Fibroblast of mammary gland (primary cell): ENCODE measurements around the gene BTBD10.

ENCODE experiments used
- DNase-seq: peaks from one replicate; pipeline ENCODE4 v3.0.0-alpha.2; 2010; ENCODE audit warnings: low read depth
- H3K4me3 ChIP-seq: 2 replicates; pipeline ENCODE4 v1.5.1; 2011; ENCODE audit warnings: low read depth, mild to moderate bottlenecking, low read length, moderate library complexity; ENCODE audit not compliant: control insufficient read depth
- TF ChIP-seq, protein P1 (sequence below): conservative IDR thresholded peaks from 2 replicates; pipeline ENCODE4 v1.5.1; 2011; ENCODE audit warnings: low read depth, low read length, inconsistent platforms; ENCODE audit not compliant: control insufficient read depth, insufficient read depth

BTBD10 gene

DNA sequence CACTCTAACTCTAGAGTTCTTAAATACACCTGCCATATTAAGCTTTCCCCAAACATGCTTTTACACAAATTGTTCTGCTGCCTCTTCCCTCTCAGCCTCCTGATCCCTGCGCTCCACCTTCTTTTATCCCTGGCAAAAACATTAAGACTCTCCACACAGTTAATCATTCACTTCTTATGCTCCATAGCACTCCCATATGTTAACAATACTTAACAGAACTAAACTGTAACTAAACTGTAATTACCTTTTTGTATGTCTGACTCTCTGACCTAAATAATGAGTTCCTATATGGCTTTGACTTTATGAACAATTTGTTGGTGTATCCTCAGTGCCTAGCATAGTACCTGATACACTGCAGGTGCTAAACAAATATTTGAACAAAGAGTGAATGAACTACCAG, 71.8 kb downstream of the BTBD10 start:
- no peak for DNase-seq
- TF ChIP-seq, protein P1, sequence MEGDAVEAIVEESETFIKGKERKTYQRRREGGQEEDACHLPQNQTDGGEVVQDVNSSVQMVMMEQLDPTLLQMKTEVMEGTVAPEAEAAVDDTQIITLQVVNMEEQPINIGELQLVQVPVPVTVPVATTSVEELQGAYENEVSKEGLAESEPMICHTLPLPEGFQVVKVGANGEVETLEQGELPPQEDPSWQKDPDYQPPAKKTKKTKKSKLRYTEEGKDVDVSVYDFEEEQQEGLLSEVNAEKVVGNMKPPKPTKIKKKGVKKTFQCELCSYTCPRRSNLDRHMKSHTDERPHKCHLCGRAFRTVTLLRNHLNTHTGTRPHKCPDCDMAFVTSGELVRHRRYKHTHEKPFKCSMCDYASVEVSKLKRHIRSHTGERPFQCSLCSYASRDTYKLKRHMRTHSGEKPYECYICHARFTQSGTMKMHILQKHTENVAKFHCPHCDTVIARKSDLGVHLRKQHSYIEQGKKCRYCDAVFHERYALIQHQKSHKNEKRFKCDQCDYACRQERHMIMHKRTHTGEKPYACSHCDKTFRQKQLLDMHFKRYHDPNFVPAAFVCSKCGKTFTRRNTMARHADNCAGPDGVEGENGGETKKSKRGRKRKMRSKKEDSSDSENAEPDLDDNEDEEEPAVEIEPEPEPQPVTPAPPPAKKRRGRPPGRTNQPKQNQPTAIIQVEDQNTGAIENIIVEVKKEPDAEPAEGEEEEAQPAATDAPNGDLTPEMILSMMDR, result no peak
- no peak overlapping the region for H3K4me3 ChIP-seq

DNA sequence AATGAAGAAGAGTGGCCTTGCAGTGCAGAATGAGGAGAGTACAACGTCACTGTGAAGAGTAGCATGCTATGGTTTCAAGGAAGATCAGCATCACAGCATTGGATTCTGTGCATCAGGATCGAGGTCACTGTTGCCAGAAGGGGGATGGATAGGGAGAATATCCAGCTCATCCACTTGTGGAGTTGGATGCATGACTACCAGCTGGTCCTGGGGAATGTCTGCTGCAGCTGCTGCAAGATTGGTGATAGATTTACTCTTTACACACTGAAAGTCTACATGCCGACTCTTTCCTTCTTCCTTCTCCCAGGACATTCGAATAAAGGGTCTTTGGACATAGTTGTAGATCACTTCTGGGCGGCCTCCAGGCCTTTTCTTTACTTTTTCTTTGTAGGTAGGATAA, 74.3 kb downstream of the BTBD10 start:
- TF ChIP-seq, protein P1, result no peak
- H3K4me3 ChIP-seq, result no peak overlapping the region
- peak; percentile 15 for DNase-seq

DNA sequence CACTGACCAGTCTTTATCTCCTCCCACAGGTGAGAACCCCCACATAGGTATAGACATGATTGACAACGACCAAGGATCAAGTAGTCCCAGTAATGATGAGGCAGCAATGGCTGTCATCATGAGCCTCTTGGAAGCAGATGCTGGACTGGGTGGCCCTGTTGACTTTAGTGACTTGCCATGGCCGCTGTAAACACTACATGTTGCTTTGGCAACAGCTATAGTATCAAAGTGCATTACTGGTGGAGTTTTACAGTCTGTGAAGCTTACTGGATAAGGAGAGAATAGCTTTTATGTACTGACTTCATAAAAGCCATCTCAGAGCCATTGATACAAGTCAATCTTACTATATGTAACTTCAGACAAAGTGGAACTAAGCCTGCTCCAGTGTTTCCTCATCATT, 76.5 kb downstream of the BTBD10 start:
- DNase-seq, result no peak
- TF ChIP-seq, protein P1, result no peak
- no peak overlapping the region for H3K4me3 ChIP-seq

- TF ChIP-seq, protein P1, result peak; percentile 69
- peak; percentile 57 for DNase-seq
- H3K4me3 ChIP-seq, result no peak overlapping the region
These were observed 77.9 kb downstream of the BTBD10 start for GRCh38 chr11:13384908-13385640.

GRCh38 chr11:13382751-13383150, 80.3 kb downstream of the BTBD10 start:
- H3K4me3 ChIP-seq, result no peak overlapping the region
- no peak for DNase-seq
- TF ChIP-seq, protein P1, result no peak

DNA sequence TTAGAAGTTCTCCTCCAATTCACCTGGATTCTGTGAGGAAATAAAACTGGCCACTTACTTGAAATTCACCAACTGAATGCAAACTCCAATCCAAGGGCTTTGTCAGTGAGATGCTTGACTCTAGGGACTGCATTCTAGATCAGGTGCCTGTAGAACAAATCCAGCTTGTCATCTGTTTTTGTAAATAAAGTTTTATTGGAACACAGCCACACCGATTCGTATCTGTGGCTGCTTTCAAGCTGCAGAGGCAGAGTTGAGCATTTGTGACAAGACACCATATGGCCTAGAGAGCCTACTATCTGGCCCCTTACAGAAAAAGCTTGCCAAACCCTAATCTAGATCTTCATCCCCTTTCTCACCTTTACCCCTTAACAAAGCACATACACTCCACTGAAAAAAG, 82.3 kb downstream of the BTBD10 start:
- DNase-seq, result no peak
- H3K4me3 ChIP-seq, result no peak overlapping the region
- TF ChIP-seq, protein P1, result no peak
